ENCODE data around the gene ADAMTS13.

DNA sequence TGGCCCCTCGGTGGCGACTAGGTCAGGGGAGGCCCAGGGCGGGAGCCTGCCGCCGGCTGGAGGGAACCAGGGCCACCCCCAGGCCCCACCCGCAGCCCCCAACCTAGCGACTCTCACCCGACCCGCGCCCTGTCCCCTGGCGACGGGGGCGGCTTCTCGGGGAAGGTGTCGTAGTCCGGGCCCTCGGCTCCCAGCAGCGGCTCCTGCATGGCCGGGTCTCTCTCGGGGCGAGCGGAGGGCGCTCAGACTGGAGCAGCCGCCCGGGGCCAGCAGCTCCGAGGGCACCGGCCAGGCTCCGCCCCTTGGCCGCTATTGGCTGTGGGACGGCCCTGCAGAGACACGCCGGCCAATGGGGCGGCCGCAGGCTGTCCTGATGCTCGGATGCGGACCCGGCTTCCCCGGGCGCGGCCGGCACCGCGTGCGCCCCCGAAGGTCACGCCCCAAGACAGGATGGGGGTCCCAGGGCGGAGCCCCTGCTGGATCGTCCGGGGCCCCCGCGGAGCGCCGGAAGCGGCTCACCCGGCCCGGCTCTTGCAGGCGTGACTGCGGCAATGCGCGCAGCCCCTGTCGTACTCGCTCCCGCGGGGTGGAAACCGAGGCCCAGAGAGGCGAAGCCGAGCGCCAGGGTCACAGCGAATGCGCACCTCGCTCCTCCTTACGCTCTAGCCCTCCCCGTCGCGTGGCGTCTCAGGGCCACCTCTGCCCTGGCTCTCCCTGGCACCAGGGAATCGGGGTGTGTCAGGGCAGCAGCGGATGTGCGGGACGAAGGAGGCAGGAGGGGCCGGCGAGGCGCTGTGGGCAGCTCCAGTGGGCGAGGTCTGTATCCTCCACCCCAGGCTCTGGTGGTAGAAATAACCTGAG, 56.9 kb downstream of the ADAMTS13 start, which contains the start of gene SLC2A6:
- TF ChIP-seq GTF2I (CRISPR knock-in tag; conservative IDR thresholded peaks at IDR 0.05) (no peak), TEAD1 (CRISPR knock-in tag; IDR thresholded peaks at IDR 0.05) (peak; percentile 90)
- TF ChIP-seq, protein P1, sequence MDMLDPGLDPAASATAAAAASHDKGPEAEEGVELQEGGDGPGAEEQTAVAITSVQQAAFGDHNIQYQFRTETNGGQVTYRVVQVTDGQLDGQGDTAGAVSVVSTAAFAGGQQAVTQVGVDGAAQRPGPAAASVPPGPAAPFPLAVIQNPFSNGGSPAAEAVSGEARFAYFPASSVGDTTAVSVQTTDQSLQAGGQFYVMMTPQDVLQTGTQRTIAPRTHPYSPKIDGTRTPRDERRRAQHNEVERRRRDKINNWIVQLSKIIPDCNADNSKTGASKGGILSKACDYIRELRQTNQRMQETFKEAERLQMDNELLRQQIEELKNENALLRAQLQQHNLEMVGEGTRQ (CRISPR knock-in tag; IDR thresholded peaks at IDR 0.05), result peak; percentile 61
- TF ChIP-seq, protein P2, sequence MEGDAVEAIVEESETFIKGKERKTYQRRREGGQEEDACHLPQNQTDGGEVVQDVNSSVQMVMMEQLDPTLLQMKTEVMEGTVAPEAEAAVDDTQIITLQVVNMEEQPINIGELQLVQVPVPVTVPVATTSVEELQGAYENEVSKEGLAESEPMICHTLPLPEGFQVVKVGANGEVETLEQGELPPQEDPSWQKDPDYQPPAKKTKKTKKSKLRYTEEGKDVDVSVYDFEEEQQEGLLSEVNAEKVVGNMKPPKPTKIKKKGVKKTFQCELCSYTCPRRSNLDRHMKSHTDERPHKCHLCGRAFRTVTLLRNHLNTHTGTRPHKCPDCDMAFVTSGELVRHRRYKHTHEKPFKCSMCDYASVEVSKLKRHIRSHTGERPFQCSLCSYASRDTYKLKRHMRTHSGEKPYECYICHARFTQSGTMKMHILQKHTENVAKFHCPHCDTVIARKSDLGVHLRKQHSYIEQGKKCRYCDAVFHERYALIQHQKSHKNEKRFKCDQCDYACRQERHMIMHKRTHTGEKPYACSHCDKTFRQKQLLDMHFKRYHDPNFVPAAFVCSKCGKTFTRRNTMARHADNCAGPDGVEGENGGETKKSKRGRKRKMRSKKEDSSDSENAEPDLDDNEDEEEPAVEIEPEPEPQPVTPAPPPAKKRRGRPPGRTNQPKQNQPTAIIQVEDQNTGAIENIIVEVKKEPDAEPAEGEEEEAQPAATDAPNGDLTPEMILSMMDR (IDR thresholded peaks at IDR 0.05), result no peak
- TF ChIP-seq, protein P3, sequence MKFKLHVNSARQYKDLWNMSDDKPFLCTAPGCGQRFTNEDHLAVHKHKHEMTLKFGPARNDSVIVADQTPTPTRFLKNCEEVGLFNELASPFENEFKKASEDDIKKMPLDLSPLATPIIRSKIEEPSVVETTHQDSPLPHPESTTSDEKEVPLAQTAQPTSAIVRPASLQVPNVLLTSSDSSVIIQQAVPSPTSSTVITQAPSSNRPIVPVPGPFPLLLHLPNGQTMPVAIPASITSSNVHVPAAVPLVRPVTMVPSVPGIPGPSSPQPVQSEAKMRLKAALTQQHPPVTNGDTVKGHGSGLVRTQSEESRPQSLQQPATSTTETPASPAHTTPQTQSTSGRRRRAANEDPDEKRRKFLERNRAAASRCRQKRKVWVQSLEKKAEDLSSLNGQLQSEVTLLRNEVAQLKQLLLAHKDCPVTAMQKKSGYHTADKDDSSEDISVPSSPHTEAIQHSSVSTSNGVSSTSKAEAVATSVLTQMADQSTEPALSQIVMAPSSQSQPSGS (CRISPR knock-in tag; IDR thresholded peaks at IDR 0.05; ENCODE audit: borderline replicate concordance, low read depth), result no peak
